ENCODE data around the gene SMG6.
A peak's percentile ranks its signal among the peaks of the same experiment; 100 is the strongest.
"Not testable (repeated sequence)": the region's sequence is repeated elsewhere in the genome, so short reads cannot be mapped to it uniquely, and the experiment has no call there.

Gene SMG6

GRCh38 chr17:2172077-2172851 is 131.3 kb downstream of the SMG6 start:
- no peak for TF ChIP-seq CTCF (IDR thresholded peaks at IDR 0.05; ENCODE audit: extremely low read depth, insufficient read depth, missing control alignments)
- no peak for DNase-seq (ENCODE audit: low spot score)
- in situ Hi-C loops (cut with MboI; ENCODE audit: low pct_unique_long_range_greater_than_20kb, low sequenced_read_pairs, unreplicated experiment) = no loop called here

- no peak for TF ChIP-seq CTCF (IDR thresholded peaks at IDR 0.05; ENCODE audit: extremely low read depth, insufficient read depth, missing control alignments)
- in situ Hi-C loops (cut with MboI; ENCODE audit: low pct_unique_long_range_greater_than_20kb, low sequenced_read_pairs, unreplicated experiment) = no loop called here
- no peak for DNase-seq (ENCODE audit: low spot score)
Observed at GRCh38 chr17:2171702-2172076, 131.9 kb downstream of the SMG6 start.

- DNase-seq (ENCODE audit: low spot score) = peak; percentile 70
- in situ Hi-C loops (cut with MboI; ENCODE audit: low pct_unique_long_range_greater_than_20kb, low sequenced_read_pairs, unreplicated experiment) = no loop called here
- peak; percentile 63 for TF ChIP-seq CTCF (IDR thresholded peaks at IDR 0.05; ENCODE audit: extremely low read depth, insufficient read depth, missing control alignments)
Observed at GRCh38 chr17:2170023-2170422, 133.6 kb downstream of the SMG6 start.

GRCh38 chr17:2165723-2166122 is 137.9 kb downstream of the SMG6 start:
- DNase-seq (ENCODE audit: low spot score); in situ Hi-C loops (cut with MboI; ENCODE audit: low pct_unique_long_range_greater_than_20kb, low sequenced_read_pairs, unreplicated experiment): not testable (repeated sequence)

GRCh38 chr17:2158396-2158780 is 145.2 kb downstream of the SMG6 start:
- TF ChIP-seq CTCF (IDR thresholded peaks at IDR 0.05; ENCODE audit: extremely low read depth, insufficient read depth, missing control alignments) = no peak
- in situ Hi-C loops (cut with MboI; ENCODE audit: low pct_unique_long_range_greater_than_20kb, low sequenced_read_pairs, unreplicated experiment) = no loop called here
- DNase-seq (ENCODE audit: low spot score) = no peak

- no peak for DNase-seq (ENCODE audit: low spot score)
- TF ChIP-seq CTCF (IDR thresholded peaks at IDR 0.05; ENCODE audit: extremely low read depth, insufficient read depth, missing control alignments) = no peak
- in situ Hi-C loops (cut with MboI; ENCODE audit: low pct_unique_long_range_greater_than_20kb, low sequenced_read_pairs, unreplicated experiment) = no loop called here
Observed at GRCh38 chr17:2157675-2158395, 145.8 kb downstream of the SMG6 start.

- DNase-seq (ENCODE audit: low spot score) = no peak
- in situ Hi-C loops (cut with MboI; ENCODE audit: low pct_unique_long_range_greater_than_20kb, low sequenced_read_pairs, unreplicated experiment) = no loop called here
- no peak for TF ChIP-seq CTCF (IDR thresholded peaks at IDR 0.05; ENCODE audit: extremely low read depth, insufficient read depth, missing control alignments)
Observed at GRCh38 chr17:2157081-2157480, 146.5 kb downstream of the SMG6 start.

Data from GM13977 (cell line).